ENCODE data around the gene COL5A1.

The COL5A1 gene

GRCh38 chr9:134741846-134742245 is 100.2 kb downstream of the COL5A1 start:
- DNase-seq (ENCODE audit: low spot score), result no peak

- DNase-seq (ENCODE audit: low spot score), result no peak
Measured at GRCh38 chr9:134742822-134743535, 101.4 kb downstream of the COL5A1 start.

GRCh38 chr9:134743853-134744252 is 102.2 kb downstream of the COL5A1 start:
- DNase-seq (ENCODE audit: low spot score), result no peak

DNA sequence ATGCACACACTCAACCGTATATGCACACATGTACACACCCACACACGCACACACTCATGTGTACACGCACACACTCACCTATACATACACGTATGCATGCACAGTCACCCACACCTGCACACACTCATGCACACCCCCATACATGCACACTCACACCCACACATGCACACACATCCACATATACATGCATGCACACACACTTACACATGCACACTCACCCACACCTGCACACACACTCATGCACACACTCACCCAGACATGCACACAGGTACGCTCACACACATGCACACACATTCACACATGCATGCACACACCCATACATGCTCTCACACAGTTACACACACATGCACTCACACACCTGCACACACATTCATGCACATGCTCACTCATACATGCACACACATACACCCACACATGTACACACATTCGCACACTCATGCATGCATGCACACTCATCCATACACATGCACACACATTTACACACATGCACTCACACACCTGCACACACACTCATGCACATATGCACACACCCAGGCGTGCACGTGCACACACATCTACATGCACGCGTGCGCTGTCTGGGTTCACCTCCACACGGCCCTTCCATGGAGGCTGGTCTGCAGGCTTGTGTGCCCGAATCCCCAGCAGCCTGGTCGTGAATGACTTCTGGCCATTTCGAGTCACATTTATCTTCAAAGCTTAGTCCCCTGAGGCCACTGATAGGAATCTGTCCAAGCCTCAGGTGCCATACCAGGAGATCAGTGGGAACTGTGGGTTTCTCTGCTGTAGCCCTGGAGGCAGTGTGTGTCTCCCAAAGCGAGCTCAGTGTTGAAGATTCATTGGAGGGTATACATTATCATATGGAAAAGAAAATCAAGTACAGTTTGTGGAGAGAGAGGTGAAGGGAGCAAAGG is 103.0 kb downstream of the COL5A1 start:
- DNase-seq (ENCODE audit: low spot score), result no peak

- DNase-seq (ENCODE audit: low spot score), result no peak
Measured at GRCh38 chr9:134747951-134748489, 106.4 kb downstream of the COL5A1 start.

GRCh38 chr9:134748591-134748990 is 107.0 kb downstream of the COL5A1 start:
- DNase-seq (ENCODE audit: low spot score), result no peak

DNA sequence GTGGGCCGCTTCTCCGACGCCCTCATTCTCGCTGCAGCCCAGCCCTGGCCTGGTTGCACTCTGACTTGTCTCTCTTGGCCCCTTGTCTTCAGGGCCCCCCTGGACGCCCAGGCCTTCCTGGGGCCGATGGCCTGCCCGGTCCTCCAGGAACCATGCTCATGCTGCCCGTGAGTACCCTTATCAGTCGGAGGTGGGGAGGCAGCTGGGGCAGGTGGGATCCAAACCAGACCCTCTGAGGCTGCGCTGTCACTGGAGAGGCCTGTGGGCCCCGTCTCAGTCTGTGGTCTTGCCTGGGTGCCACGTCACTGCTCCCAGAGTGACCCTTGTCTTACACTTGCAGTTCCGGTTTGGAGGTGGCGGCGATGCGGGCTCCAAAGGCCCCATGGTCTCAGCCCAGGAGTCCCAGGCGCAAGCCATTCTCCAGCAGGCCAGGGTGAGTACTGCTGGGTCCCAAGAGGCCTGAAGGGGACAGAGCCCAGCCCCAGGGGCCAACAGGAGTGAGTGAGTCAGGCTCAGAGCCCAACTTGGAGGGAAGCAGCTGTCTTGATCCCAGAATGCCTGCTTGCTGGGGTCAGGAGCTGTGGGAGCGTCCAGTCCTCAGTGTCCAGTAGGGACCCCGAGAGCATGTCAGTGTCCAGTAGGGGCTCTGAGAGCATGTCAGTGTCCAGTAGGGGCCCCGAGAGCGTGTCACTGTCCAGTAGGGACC is 109.0 kb downstream of the COL5A1 start:
- no peak for DNase-seq (ENCODE audit: low spot score)

GRCh38 chr9:134751622-134752021 is 110.0 kb downstream of the COL5A1 start:
- DNase-seq (ENCODE audit: low spot score), result no peak

DNA sequence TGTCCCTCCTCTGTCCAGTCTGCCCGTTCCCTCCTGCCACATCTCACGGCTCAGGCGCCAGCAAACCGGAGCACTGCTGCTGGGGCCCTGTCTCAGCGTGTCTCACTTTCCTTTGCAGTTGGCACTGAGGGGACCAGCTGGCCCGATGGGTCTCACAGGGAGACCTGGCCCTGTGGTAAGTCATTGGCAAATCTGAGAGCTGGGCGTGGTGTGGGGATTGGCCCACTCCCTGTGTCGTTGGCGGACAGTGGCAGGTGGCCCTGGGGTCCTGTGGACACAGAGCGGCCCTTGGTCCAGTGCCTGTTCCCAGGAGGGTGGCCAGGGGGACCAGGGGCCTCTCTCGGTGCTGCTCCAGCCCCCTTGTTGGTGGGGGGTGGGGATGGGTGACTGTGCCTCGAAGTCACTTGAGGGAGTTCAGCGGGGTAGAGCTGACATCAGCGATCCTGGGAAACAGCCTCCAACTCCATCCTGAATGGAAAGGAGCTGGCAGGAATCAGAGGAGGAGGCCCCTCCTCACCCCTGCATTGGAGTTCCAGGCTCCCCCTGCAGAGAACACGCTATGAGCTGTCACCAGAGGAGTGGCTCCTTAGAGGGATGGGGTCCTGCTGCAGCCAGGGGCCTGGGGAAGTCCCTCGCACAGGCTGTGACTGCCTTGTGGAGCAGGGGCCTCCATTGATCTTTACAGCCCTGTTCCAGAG is 111.0 kb downstream of the COL5A1 start:
- no peak for DNase-seq (ENCODE audit: low spot score)

DNA sequence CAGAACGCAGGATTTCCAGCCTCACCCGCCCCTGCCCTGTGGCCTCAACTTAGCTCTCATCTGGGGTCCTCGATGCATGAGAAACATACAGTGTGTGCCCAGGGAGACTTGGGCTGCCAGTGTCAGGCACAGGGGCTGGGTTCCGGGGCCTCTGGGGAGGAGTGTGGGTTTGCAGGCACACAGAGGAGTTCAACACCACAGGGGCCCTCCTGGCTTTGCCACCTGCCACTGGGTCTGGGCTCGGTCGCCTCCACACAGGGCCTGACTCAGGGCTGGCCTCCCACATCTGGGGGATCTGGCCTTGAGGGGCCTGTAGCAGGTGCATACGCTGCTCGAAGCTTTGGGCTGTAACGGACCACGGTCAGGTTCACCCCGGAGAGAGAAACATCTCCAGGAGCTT is 111.6 kb downstream of the COL5A1 start:
- DNase-seq (ENCODE audit: low spot score), result no peak

- no peak for DNase-seq (ENCODE audit: low spot score)
Measured at GRCh38 chr9:134755221-134755907, 113.8 kb downstream of the COL5A1 start.

- no peak for DNase-seq (ENCODE audit: low spot score)
Measured at GRCh38 chr9:134756098-134756497, 114.5 kb downstream of the COL5A1 start.

GRCh38 chr9:134757216-134757975 is 115.8 kb downstream of the COL5A1 start:
- no peak for DNase-seq (ENCODE audit: low spot score)

GRCh38 chr9:134758949-134759607 is 117.5 kb downstream of the COL5A1 start:
- DNase-seq (ENCODE audit: low spot score), result no peak

DNA sequence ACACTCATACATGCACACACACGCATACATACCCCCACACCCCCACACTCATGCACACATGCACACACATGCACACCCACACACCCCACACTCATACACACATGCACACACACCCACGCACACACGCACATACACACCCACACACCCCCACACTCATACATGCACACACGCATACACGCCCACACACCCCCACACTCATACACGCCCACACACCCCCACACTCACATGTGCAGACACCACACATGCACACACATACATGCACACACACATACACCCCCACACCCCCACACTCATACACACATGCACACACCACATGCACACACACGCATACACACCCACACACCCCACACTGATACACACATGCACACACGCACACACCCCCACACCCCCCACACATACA is 118.3 kb downstream of the COL5A1 start:
- no peak for DNase-seq (ENCODE audit: low spot score)

GRCh38 chr9:134760750-134761420 is 119.3 kb downstream of the COL5A1 start:
- no peak for DNase-seq (ENCODE audit: low spot score)

DNA sequence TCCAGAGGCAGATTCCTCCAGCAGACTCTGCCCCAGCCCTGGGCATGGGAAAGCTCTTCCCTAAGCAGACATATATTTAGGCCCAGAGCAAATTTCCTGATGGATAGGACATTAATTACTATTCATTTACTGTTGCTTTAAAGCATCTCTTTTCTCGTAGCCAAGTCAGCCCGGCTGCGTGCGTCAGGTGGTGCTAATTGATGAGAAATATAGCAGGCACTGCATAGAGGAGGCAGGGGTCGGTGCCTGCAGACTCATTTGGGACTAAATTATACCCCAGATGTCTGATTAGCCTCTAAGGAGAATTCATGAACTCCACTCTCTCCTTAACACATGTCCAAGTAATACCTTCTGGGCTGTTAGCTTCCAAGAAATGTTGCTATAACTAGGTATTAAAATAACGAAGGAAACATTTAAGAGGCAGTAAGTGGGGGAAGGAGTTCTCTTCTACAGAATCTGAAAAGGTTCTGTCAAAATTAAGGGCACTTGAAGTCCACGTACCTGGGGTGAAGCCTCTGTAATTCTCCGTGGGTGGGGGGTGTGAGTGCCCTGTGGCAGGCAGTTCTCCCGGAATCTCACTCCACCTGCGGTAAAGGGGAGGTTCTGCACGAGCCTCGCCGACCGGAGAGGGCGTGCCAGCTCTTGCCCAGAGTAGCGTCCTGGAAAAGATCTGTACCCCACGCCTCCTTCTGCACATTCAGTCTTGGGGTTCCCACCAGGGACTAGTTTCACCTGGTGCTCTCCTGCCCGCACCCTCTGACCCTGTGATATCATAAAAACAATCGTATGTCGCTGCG is 123.1 kb downstream of the COL5A1 start:
- no peak for DNase-seq (ENCODE audit: low spot score)

- no peak for DNase-seq (ENCODE audit: low spot score)
Measured at GRCh38 chr9:134765785-134766184, 124.2 kb downstream of the COL5A1 start.

All from pons (tissue), 1 donor.